Activated CD4-positive, alpha-beta T cell treated with anti-CD3 and anti-CD28 coated beads for 1 hour (primary cell): ENCODE data around the gene SPOPL.
"Not testable (repeated sequence)": the region's sequence is repeated elsewhere in the genome, so short reads cannot be mapped to it uniquely, and the experiment has no call there.

Experiments
- DNase-seq: peaks from one replicate; pipeline ENCODE4 v3.0.0-alpha.2; 2020

The SPOPL gene

DNA sequence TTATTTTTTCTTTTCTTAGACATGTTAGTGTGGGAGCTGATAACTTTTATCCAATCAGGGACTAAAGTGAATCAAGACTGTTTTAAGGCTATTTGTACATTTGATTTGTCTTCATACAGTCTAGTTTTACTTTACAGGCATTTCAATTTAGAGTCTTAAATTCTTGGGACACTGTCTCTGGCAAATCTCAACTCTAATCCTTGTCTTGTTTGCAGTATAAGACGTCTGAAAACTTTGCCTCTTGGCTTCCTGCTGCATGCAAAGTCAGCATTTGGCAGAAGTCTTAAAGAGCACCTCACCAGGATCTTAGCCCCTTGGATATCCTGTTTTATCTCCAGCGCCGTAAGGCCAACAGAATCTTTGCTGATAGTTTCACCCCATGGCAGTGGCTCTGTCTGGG, 30.3 kb downstream of the SPOPL start:
- DNase-seq, result no peak

DNA sequence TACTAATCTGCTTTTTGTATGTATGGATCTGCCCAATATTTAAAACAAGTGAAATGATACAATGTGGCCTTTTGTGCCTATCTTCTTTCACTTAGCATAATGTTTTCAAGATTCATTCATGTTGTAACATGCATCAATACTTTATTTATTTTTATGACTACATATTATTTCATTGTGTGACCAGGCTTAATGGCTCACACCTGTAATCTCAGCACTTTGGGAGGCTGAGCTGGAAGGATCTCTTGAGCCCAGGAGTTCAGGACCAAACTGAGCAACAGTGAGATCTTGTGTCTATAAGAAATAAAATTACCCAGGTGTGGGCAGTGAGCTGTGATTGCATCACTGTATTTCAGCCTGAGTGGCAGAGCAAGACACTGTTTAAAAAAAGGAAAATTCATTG, 33.2 kb downstream of the SPOPL start:
- DNase-seq, result no peak

DNA sequence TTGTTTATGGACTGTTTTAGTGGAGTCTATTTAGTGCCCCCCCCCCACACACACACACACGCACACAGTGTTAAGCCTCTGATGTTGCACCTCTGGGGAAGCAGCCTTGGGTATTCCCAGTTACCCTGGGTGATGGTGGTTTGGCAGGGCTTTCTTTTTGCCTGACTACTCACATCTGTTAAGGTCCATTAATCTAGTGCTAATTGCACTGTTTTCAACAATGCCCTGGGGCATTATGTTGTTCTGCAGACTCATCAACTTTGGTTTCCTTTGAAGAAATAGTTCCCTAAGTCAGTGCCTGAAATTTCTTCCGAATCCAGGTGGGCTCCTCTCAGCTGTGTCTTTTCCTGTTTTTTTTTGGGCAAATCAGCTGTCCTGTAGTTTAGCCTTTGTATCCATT, 34.7 kb downstream of the SPOPL start:
- DNase-seq, result no peak

DNA sequence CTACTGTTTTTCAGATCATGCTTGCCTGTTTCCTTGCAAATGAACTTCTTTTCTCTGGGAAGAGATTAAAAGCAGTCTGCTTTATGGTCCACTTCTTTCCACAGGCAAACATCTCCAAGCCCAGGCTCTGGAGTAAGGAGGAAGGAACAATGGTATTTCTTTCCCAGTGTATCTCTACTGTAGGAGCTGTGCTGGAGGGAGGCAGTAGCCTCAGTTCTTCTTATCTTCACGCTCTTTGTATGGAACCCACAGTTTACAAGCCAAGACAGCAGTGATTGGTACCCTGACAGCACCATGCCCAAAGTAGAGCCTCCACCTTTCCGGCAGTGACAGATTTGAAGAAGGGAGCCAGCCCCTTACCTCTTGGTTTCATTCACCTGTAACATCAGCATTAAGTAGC, 35.2 kb downstream of the SPOPL start:
- no peak for DNase-seq

DNA sequence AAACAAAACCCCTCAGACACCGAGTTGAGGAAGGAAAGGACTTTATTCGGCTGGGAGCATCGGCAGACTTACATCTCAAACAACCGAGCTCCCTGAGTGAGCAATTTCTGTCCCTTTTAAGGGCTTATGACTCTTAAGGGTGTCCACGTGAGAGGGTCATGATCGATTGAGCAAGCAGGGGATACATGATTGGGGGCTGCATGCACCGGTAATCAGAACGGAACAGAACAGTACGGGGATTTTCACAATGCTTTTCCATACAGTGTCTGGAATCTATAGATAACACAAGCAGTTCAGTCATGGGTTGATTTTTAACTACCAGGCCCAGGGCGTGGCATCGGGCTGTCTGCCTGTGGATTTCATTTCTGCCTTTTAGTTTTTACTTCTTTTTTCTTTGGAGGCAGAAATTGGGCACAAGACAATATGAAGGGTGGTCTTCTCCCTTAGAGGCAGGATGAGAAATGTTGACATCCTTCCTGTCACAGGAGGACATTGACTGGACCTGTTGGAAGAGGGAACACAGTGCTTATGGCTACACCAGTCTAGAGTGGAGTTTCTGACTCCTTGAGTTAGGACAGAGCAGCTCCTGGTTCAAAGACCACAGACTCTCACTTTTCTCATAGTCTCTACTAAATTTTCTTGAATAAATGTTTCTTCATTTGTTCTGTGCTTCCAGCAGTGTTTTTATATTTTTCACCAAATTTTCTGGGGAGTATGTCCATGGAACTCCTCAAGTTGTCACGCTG, 35.8 kb downstream of the SPOPL start:
- no peak for DNase-seq

DNA sequence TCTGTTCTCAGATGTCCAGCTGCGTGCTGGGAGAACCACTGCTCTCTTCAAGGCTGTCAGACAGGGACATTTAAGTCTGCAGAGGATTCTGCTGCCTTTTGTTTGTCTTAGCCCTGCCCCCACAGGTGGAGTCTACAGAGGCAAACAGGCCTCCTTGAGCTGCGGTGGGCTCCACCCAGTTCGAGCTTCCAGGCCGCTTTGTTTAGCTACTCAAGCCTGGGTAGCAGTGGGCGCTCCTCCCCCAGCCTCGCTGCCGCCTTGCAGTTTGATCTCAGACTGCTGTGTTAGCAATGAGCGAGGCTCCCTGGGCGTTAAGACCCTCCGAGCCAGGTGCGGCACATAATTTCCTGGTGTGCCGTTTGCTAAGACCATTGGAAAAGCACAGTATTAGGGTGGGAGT, 42.6 kb downstream of the SPOPL start:
- not testable (repeated sequence) for DNase-seq

DNA sequence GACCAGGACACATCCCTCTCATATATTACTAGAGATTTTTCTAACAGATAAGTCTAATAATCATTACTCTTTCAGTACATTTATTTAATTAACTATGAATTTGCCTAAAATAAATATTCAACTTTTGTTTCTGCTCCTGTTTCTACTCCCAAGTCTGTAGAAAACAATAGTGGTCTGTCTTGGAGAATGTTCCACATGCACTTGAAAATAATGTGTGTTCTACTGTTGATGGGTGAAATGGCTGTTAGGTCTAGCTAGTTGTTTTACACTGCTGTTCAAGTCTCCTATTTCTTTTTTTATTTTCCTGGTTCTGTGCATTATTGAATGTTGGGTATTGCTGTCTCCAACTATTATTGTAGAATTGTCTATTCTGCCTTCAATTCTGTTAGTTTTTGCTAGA, 47.2 kb downstream of the SPOPL start:
- DNase-seq, result no peak

DNA sequence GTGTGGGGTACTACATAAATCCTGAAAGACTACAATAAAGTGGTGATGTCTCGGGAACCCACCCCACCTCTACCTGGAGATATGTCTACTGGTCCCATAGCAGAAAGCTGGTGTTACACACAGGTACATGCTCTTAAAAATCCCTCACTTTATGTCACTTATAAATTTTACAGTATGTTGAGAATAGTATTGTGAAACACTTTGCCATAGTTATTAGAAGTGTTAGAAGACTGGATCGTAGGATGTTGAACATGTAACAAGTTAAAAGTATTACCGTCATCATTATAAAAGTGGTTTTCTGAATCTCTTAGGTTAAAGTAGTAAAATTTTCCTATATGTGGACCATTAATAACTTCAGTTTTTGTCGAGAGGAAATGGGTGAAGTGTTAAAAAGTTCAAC, 48.6 kb downstream of the SPOPL start:
- DNase-seq, result no peak

DNA sequence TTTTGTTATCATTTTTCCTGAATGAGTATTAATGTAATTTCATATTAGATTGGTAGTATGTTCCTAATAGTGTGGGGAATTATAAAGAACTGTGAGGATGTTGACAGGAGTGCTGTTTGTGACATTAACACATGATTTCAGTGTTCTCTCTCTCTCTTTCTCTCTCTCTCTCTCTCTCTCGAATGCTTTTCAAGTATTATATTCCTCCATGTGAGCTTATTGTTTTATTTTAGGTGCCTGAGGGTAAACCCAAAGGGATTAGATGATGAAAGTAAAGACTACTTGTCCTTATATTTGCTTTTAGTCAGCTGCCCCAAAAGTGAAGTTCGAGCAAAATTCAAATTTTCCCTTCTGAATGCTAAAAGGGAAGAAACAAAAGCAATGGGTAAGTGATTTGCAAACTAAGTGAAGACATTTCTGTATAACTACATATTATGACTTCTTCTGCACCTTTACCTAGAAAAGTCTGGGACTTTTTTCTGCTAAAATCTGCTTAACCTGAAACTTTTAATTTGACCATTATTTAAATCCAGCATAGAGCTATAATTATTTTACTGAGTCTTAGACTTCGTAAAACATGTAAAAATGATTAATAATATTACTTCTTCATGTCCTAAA, 49.2 kb downstream of the SPOPL start:
- DNase-seq, result no peak

DNA sequence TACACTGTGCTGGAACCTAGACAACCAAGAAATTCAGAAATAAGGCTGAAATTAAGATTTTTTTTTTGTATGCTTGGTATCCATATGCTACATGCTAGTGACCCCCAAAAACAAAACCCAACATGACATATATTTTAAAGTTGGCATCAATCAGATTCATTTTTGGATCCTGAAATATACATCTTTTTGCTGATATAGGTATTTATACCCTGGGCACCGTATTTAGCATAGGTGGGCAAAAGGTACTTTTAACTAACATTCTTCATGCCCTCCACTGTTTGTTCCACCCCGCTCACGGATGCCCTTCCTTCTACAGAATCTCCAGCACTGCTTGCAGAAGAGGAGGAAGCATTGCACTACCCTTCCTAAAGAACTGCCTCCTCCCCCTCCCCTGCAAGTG, 52.6 kb downstream of the SPOPL start:
- no peak for DNase-seq

DNA sequence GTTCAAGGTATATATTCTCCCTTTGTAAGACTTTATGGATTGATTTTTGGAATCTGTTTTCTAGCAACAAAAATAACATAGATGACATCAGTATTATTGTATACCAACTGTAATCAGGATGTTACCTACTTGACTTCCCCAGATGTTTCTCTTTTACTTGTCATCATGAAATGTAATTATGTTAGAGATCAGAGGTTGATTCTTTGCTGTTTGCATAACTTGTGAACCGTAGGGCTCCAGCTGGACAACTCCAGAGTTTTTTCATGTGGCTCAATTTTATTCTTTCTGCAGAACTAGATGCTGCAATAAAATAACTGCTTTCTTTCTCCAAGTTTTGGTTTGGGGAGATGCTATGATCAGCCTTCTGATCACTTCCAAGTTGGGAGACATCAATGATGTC, 58.1 kb downstream of the SPOPL start:
- no peak for DNase-seq

DNA sequence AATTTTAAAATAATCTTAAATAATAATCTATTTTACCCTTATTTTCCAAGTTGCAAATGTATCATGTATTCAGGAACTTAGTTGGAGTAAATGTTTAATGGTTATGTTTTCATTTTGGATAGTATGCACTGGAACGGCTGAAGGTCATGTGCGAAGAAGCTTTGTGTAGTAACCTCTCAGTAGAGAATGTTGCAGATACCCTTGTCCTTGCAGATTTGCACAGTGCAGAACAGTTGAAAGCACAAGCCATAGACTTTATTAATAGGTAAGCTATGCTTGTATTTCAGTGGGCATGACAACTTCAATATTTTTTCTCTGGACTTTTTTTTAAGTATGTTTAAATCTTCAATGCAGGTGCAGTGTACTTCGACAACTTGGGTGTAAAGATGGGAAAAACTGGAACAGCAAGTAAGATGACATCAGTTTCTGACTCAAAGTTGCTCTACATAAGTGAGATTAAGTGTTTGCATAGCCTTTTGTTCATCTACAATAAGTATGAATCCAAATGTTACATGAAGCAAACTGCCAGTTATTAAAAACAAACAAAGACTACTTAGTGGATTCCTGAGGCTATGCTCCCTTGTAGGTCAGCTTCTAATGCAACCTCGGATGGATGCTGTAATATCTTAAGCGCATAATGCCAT, 63.1 kb downstream of the SPOPL start:
- DNase-seq, result no peak

DNA sequence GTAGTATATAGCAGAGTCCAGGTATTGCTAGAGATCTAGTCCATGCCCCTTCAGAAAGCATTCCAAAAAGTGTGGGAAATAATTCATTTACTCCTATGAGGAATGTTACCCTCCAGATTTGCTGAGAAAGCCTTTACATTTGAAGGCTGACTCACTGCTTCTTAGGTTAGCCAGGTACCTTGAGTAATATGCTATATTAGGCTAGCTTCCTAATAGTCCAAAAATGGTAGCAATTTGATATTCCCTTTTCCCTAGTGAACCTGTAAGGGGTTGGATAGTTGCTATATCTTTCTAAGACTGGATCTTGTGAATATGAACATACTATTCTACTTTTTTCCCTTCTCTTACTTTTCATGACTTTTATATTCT, 63.6 kb downstream of the SPOPL start:
- DNase-seq, result no peak

DNA sequence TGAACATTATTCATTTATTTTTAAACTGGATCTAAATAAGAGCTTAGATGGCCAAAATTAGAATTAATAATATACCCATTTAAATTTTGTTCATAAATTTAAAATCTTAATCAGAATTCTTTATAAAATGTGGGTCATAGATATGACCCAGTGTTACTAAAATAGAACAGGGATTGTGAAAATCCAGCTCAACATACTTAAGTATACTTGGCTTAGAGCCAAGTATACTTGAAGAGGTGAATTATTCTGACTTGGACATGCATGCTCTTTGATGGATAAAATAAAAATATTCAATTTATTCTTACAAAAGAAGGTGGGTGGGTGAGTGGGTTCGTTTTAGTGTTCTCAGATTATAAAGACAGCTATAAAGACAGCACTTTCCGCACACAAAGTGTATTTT, 70.7 kb downstream of the SPOPL start:
- DNase-seq, result no peak

DNA sequence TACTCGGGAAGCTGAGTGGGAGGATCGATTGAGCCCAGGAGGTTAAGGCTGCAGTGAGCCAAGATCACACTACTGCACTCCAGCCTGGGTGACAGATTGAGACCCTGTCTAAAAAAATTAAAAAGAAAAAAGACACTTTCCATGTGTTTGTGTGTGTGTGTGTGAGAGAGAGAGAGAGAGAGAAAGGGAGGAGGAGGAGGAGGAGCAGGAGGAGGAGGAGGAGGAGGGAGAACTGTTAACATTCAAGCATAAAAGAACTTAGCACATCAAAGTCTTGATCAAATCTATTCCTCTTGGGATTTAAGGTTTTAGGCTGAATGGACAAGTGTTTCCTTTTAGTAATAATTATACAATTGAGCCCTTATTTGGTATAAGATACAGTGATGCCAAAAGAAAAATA, 75.5 kb downstream of the SPOPL start:
- DNase-seq, result no peak

DNA sequence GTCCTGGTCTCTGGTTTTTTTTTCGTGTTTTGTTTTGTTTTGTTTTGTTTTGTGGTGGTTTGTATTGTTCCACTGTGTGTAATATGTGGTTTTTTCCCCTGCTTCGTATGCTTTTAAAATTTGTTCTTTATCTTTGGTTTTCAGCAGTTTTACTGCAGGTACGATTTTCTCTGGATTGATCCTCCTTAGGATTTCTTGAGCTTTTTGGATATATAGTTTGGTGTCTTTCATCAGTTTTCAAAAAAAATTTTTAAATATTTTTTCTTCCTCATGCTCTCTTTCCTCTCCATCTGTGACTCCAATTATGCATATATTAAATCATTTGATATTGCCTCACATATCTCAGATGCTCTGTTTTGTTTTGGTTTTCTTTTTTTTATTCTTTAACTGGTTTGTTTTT, 78.0 kb downstream of the SPOPL start:
- DNase-seq, result no peak

DNA sequence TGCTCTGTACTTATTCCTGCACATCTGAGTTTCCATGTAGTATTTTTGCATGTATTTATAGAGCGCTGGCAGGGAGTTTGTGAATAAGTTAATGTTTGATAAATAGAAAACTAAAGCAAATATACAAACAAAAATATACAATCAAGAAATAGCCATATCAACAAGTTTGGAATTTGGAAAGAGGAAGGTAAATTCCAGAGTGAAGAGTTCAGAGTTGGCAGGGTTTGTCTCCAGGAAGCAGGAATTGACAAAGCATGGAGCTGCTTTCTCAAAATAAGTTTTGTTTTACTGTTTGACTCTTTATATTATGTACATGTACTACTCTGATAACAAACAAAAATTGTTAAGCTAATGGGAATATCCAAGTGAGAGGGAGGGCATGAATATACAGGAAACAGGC, 80.3 kb downstream of the SPOPL start:
- no peak for DNase-seq

DNA sequence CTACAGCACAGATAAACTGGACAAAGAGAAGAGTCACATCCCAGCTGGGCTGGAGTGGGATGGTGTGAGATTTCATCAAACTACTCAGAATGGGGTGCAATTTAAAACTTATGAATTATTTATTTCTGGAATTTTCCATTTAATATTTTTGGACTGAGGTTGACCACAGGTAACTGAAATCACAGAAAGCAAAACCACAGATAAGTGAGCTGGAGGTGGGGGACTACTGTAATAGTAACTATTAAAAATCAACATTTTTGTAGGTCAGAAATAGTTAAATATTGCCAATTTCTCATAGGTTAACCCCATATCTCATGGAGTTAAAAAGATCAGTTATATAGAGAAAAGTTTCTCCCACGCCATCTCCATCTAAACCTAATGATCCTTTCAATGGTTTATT, 88.1 kb downstream of the SPOPL start:
- DNase-seq, result no peak

DNA sequence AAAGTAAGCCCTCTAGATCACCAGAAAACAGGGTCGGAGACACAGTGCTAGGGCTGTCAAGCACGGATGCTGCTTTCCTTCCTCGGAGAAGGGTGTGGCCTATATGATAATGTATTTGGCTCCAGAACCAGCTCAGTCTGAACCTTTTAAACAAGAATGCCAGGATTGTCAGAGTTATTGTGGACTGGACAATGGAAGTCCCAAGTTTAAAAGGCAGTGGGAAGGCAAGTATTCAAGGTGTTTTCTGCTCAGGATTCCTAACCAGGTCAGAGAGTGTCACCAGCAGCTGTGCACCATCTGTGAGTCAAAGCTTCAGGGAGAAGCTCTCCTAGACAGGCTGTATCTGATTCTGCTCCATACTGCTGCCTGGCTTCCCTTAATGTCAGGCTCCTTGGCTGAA, 94.8 kb downstream of the SPOPL start:
- DNase-seq, result no peak

DNA sequence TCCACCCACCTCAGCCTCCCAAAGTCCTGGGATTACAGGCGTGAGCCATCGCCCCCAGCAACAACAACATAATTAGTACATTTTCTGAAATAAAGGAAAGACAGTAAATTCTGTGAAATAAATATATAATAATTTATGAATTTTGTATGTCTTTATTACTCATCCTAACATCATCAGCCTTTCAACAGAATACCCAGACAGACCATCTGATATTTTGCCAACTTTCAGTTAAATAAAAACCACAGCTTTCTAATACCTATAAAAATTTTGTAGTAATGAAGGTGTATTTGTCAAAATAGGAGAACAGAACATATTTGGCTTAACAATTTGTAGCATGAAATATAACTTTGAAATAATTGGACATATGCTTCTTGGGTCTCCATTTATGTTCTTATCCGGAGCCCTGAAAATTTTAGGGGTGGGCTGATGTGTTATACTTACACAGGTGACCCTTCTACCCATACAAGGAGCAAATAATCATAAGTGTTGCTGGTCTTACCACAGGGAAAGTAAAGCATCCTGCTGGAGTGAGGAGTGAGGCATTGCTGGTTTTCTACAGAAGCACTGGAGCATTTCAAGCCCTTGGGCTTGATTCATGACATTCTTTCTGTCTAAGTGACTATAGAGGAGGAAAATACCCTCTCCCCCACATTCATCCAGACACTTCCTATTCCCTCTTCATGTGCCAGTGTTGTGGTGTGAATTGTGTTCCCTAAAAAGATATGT, 99.3 kb downstream of the SPOPL start:
- no peak for DNase-seq

DNA sequence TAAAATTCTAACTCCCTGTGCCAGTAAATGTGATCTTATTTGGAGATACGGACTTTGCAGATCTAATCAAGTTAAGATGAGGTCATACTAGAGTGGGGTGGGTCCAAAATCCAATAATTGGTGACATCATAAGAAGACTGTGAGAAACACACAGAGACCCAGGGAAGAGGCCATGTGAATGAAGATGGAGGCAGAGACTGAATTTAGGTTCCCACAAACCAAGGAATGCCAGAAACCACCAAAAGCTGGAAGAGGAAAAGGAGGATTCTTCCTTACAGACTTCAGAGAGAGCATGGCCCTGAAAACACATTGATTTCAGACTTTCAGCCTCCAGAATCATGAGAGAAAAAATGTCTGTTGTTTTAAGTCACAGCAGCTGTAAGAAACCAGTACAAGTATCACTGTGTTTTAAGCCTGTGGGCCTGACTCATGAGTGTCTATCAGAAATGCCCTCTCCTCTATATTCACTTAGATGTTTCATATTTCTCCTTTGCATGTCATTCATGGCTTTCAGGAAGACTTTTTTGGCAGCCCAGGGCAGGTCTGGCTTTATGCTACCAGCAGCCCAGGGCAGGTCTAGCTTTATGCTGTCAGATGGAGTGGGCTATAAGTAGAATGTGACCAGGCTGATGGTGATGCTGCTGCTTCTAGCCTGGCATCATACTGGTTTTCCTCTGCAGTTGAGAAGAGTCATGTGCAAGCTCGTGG, 100.0 kb downstream of the SPOPL start:
- no peak for DNase-seq

DNA sequence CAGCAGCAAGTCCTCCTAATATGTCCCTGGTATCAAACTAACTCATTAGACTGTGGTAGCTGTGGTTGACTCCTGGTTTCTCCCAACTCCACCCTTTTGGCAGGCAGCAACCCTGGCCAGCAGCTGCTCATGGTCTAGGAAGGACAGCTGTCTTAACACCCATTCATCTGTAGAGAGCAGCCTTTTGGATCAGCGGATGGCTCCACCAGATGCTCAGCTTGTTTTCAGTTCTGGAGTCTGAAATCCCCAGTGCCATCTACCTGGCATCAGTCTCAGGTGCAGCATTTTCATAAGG, 100.5 kb downstream of the SPOPL start:
- DNase-seq, result no peak

DNA sequence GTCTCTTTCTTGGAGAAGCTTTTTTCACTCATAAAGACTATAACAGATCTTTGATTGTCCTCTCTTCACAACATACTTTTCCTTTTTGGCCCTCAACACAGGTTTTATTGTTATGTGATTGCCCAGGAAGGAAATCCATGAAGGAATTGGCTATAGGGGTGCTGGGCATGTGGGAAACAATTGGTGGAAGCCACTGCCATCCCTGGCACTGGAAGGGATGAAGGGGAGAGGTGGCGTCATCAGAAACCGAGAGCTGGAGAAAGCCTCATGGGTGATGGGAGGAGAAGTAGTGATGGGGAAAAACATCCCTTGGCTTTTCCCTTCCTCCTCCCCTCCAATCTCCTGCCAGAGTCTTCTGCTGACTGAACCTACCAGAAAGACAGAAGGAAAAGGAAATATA, 106.2 kb downstream of the SPOPL start:
- no peak for DNase-seq

DNA sequence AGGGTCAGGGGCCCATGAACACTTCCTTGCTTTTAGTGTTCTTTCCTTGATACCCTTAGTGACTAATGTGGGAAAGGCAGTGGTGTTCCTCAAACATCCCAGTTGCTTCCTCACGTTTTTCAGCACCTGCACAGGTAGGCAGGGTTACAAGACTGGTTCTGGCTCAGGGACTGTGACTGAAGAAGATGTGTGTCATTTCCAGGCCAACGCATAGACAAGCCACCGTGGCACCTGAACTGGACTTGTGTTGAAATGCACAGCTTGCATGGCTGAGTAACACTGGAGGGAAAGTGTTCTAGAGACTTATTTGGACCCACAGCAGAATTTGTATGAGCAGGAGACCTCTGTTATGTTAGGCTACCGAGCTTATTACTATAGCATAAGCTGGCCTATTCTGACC, 107.9 kb downstream of the SPOPL start:
- no peak for DNase-seq
